CD4-positive, alpha-beta T cell treated with Interleukin-6 at 100 ng/mL for 8 hours (primary cell): Measurements from ENCODE around the gene CNOT1.
"Not testable (repeated sequence)": the region's sequence is repeated elsewhere in the genome, so short reads cannot be mapped to it uniquely, and the experiment has no call there.

Experiments used
- DNase-seq: peaks from one replicate; pipeline ENCODE4 v3.0.0-alpha.2; 2020; ENCODE audit warnings: mixed read lengths, low spot score

CNOT1 gene

DNA sequence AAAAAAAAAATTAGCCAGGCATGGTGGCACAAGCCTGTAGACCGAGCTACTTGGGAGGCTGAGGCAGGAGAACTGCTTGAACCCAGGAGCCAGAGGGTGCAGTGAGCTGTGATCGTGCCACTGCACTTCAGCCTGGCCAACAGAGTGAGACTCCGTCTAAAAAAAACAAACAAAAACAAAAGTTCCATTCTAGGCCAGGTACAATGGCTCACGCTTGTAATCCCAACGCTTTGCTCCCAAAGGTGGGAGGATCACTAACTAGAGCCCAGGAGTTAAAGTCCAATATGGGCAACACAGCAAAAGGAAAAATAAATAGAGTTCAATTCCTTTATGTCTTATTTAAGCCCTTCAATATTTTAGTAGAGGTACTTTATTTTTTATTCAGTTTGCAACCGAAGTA, 47.5 kb downstream of the CNOT1 start:
- DNase-seq = no peak

DNA sequence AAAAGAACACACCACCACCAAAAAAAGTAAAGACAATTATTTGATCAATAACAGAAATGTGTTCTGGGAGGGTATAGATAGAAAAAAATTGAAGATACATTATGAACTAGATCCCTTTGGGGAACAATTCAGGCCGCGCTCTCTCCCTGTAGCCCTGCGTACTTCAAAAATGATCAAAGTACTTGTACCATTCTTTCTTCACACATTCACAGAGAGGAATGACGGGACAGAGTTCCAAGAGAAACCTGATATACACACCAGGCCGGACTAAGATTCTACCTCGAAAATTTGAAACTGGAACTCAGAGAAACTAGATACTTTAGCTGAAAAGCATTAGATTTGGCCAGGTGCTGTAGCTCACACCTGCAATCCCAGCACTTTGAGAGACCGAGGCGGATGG, 50.0 kb downstream of the CNOT1 start:
- no peak for DNase-seq

GRCh38 chr16:58578642-58579041, 51.0 kb downstream of the CNOT1 start:
- DNase-seq = no peak

DNA sequence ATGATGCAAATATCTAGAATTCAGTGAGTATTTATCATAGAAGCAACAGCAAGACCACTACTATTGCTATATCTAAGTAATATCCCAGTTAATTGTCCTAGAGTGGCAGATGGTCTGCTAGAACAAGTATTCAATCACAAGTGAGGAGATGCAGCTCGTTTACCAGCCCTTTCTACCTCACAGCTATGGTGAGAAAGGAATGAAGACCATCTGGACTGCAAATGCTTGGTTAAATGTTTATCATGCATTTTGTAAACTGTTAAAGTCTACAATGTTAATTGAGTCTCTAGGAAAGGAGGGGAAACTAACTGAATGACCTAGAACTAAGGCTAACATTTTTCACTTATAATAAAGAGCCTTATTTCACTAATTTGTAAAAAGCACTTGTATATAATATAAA, 52.5 kb downstream of the CNOT1 start:
- DNase-seq = no peak

DNA sequence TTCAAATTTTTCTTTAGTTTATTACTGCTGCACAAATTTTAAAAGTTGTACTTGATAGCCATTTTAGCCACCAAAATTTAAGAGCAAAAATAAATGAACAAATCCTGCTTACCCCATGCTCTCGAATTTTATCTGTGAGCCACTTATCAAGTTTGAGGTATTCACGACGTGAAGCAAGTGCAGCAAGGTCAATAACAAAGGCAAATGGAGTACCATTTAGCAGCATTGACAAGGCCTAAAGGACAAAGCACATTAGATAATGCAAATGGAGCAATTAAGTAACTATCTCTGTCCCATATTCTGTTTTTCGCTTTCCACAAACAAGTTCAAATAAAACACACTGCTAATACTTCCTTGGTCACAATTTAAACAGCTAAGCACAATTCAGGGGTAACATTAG, 54.7 kb downstream of the CNOT1 start:
- DNase-seq = no peak

DNA sequence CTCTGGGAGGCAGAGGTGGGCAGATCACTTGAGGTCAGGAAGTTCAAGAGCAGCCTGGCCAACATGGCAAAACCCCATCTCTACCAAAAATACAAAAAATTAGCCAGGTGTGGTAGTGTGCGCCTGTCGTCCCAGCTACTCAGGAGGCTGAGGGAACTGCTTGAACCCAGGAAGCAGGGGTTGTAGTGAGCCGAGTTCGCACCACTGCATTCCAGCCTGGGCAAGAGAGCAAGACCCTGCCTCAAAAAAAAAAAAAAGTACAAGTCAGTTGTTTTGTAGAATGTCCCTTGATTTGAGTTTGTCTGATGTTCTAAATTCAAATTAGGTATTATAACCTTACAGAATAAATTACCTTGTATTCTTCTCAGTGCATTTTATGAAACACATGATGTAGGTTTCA, 63.9 kb downstream of the CNOT1 start:
- DNase-seq = not testable (repeated sequence)

- DNase-seq = no peak
These were observed 65.9 kb downstream of the CNOT1 start for GRCh38 chr16:58563775-58564174.

DNA sequence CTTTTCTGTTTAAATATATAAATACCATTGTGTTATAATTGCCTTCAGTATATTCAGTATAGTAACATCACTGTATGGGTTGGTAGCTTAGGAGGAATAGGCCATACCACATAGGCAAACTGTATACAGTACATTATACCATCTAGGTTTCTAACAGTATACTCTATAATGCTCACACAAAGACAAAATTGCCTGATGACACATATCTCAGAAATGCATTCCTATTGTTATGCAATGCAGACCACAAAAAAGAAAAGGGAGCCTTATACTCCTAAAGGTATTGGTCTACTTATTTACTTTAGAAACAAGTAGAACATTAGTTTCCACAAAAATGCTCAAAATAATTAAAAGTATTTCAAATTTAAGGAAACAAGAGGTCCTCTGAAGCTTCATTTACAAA, 66.4 kb downstream of the CNOT1 start:
- no peak for DNase-seq

DNA sequence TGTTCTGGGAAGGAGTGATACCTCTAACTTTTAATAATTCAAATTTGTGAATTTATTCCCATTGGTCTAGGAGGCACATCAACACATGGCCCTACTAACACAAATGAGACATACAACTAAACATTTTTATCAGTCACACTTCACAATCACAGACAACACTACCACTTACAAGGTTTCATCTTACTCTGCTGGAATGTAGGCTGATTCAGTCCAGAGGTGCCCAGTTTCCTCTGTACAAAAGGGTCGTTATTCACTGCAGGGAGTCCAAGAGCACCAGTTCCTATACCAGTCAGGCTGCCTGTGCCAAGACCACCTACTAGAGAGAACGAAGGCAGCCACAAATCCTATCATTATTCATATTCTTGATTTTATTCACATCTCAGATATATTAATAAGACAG, 72.9 kb downstream of the CNOT1 start:
- DNase-seq = no peak

DNA sequence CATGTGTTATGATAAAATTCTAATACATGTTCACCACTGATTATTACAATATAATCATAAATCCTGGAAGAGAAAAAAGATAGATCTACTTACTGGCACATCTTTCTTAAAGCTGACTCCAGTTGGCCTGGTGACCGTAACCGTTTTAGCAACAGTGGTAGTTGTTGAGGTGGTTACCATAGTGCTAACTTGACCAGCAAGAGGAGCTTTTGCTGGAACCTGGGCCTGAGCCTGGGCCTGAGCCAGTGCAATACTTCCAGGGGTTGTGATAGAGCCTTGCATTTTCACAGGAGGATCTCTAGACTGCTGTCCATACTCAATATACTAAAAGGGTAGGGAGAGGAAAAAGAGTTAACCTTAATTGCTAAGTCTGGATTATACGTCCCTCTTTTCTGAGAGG, 78.1 kb downstream of the CNOT1 start:
- no peak for DNase-seq

- DNase-seq = no peak
These were observed 81.2 kb downstream of the CNOT1 start for GRCh38 chr16:58548378-58548777.

DNA sequence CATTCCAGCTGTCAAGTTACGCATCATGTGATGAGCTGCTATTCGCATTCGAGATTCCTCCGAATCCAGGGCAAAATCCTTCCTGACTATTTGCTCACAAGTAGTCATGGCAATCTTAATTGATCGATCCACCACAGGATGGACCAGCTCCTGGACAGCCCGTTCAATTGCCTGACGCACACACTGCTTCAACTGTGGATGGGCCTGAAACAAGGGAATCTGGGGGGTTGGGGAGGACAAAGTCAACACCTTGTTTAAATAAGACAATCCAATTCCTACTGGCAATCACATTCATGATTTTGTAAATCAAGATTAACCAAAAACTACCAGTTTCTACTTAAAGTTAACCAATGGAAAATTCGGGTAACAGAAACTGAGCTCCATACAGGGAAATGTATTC, 85.9 kb downstream of the CNOT1 start:
- no peak for DNase-seq

DNA sequence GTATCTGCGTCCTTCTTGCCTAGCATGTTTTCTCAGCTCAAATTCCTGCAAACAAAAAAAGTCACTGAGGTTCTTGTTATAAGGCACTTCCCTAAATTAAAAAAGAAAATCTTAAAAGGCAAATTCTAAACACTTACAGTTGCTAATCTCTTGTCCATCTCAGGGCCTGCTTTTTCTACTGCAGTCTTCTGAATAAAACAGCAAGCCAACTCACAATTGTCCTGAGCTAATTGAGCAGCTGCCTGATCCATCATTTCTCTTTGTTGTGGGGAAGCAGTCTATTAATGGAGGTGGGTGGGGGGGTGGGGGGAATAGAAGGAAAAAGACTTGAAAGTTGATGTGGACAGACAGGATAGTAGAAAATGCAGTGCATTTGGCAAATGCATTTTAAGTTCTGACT, 87.3 kb downstream of the CNOT1 start:
- no peak for DNase-seq

- no peak for DNase-seq
These were observed 87.9 kb downstream of the CNOT1 start for GRCh38 chr16:58541711-58542110.

- no peak for DNase-seq
These were observed 92.3 kb downstream of the CNOT1 start for GRCh38 chr16:58537124-58537906.

GRCh38 chr16:58536278-58536677, 93.3 kb downstream of the CNOT1 start:
- no peak for DNase-seq

DNA sequence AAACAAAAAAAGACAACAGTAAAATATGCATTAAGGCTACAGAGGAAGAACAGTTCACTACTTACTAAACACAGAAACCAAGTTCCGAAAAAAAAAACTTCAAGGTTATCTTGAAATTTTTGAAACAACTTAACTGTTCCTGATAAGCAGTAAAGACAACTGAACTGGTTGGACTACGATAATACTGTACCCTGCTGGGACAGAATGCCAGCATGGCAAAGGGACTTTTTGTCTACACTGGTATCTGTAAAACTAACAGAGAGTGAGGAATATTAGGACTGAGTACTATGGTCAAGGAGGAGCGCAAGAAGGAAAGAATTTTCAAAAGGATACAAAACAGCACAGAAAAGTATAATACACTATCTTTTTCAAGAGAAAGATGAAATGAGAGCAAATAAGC, 94.5 kb downstream of the CNOT1 start:
- no peak for DNase-seq

- DNase-seq = no peak
These were observed 95.7 kb downstream of the CNOT1 start for GRCh38 chr16:58533751-58534470.

GRCh38 chr16:58532414-58532813, 97.2 kb downstream of the CNOT1 start:
- no peak for DNase-seq

DNA sequence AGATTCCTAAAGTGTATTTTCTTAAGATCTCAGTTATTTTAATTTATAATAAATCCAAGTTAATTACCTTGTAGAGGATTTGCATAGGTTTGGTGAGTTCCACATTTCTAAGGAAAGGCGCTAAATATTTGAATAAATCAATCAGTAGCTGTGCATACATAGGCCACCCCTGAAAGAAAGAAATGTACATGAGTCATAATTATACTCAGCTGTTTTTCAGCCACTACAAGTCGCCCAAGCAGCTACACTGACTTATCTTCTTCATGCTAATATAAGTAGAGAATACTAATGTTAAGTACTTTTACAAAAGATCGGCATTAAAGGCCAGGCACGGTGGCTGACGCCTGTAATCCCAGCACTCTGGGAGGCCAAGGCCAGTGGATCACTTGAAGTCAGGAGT, 99.4 kb downstream of the CNOT1 start:
- no peak for DNase-seq

- DNase-seq = no peak
These were observed 109.9 kb downstream of the CNOT1 start for GRCh38 chr16:58519707-58520106.

- DNase-seq = no peak
These were observed 110.7 kb downstream of the CNOT1 start for GRCh38 chr16:58518980-58519368.

DNA sequence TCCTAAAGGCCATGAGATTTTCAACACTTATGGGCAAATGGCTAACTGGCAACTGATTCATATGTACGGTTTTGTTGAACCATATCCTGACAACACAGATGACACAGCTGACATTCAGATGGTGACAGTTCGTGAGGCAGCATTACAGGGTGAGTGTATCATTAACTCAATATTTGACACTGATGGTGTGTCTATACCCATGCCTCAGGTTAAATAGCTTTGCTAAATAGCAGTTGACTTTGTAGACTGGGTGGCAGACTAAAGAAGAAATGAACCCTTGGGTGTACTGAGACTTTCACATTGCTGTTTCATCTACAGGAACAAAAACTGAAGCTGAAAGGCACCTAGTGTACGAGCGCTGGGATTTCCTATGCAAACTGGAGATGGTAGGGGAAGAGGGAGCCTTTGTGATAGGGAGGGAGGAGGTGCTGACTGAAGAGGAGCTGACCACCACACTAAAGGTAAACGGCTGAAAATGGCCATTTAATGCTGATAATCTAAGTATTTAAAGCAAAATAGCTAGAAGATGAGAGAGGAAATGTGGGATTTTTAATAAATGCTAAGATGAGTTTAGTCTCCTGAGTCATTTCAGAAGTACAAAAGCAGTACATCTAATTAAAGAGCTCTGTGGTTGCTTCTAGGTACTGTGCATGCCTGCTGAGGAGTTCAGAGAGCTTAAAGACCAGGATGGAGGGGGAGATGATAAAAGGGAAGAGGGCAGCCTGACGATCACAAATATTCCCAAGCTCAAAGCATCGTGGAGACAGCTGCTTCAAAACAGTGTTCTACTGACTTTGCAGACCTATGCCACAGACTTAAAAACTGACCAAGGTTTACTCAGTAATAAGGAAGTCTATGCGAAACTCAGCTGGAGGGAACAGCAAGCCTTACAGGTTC, 111.3 kb downstream of the CNOT1 start:
- DNase-seq = no peak
